Mesothelial cell of epicardium (in vitro differentiated cells): ENCODE measurements around the gene STXBP6. TPM values are rescaled to one million over a fixed set of nuclear protein-coding genes. Genes with fewer than 3 reads are reported as not detected.

Source experiments
- DNase-seq, 2 experiments: peaks; one replicate each; pipeline ENCODE4 v3.0.0; 2021; ENCODE audit warnings: low spot score in 2 of 2; ENCODE audit not compliant: unreplicated experiment in 2 of 2
- H3K27ac Mint-ChIP-seq: 2 replicates; pipeline ENCODE4 v1.8.0; 2021; ENCODE audit warnings: mixed read lengths
- H3K27me3 Mint-ChIP-seq: 2 replicates; pipeline ENCODE4 v1.8.0; 2021; ENCODE audit warnings: low read depth, mixed read lengths
- H3K36me3 Mint-ChIP-seq: 2 replicates; pipeline ENCODE4 v1.8.0; 2021; ENCODE audit warnings: mixed read lengths
- H3K4me1 Mint-ChIP-seq: 2 replicates; pipeline ENCODE4 v1.8.0; 2021; ENCODE audit warnings: mixed read lengths
- H3K4me3 Mint-ChIP-seq: 2 replicates; pipeline ENCODE4 v1.8.0; 2021; ENCODE audit warnings: mild to moderate bottlenecking, moderate library complexity, mixed read lengths
- H3K9me3 Mint-ChIP-seq: 2 replicates; pipeline ENCODE4 v1.8.0; 2021; ENCODE audit warnings: mixed read lengths
- total RNA-seq: library from RNA; stranded (reverse); gene quantifications from 3 replicates; pipeline ENCODE4 v1.2.1, GENCODE V29; 2021
- TF ChIP-seq, protein P1 (sequence below): fragments of 200-600 bp; sonication (generic); IDR thresholded peaks from one replicate; pipeline ENCODE4 v1.5.0; 2021; ENCODE audit warnings: antibody characterized with exemption; ENCODE audit not compliant: unreplicated experiment

The STXBP6 gene
- total RNA-seq, 1 donor from 2014 or later, result 16.6 TPM

DNA sequence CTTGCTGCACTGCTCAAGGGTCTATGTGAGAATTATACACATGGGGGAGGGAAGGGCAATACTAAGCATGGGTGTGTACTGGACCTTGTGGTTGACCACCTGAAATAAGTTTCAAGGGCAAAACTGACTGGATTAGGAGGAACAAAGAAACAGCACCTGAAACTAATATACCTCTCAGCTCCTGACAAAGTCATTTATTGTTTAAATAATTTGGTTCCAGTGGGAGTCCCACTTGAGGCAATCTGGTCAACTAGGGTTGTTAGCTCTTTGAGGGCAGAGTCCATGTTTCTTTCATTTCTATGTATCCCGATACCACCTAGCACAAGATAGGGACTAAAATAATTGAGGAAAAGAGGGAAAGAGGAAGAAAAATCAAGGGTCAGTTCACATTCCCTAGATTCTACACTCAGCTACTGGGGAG, 45.5 kb downstream of the STXBP6 start:
- TF ChIP-seq, protein P1, sequence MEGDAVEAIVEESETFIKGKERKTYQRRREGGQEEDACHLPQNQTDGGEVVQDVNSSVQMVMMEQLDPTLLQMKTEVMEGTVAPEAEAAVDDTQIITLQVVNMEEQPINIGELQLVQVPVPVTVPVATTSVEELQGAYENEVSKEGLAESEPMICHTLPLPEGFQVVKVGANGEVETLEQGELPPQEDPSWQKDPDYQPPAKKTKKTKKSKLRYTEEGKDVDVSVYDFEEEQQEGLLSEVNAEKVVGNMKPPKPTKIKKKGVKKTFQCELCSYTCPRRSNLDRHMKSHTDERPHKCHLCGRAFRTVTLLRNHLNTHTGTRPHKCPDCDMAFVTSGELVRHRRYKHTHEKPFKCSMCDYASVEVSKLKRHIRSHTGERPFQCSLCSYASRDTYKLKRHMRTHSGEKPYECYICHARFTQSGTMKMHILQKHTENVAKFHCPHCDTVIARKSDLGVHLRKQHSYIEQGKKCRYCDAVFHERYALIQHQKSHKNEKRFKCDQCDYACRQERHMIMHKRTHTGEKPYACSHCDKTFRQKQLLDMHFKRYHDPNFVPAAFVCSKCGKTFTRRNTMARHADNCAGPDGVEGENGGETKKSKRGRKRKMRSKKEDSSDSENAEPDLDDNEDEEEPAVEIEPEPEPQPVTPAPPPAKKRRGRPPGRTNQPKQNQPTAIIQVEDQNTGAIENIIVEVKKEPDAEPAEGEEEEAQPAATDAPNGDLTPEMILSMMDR, result no peak
- Mint-ChIP-seq H3K4me3 (no peak overlapping the region), H3K27ac (no peak overlapping the region), H3K27me3 (no peaks in the 10 kb centered on the region), H3K4me1 (peaks cover 48% of the 10 kb centered on the region), H3K36me3 (peaks cover under 1% of the 10 kb centered on the region), H3K9me3 (peaks cover 4% of the 10 kb centered on the region)
- DNase-seq, result no peak

DNA sequence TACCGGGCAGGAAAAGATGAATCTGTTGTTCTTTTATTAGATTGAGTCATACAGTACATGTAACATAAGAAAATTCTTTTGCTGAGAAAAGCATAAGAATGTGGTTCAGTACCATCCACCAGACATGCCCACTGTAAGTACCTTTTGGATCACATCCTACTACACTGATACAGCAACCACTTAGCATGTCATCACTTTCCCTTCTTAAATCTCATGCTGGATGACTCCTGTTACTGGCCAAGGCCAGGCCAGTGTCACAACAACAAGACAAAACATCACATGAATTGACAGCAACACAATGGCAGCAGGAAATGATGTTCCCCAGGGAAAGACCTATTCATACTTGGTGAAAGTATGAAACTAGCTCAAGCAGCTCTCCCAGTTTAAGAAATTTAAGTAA, 46.4 kb downstream of the STXBP6 start:
- Mint-ChIP-seq H3K4me3 (no peak overlapping the region), H3K27ac (peak overlapping the region; percentile 14), H3K36me3 (peaks cover 5% of the 10 kb centered on the region), H3K27me3 (no peaks in the 10 kb centered on the region), H3K4me1 (peaks cover 40% of the 10 kb centered on the region), H3K9me3 (peaks cover 10% of the 10 kb centered on the region)
- DNase-seq, result no peak
- TF ChIP-seq, protein P1, result no peak

DNA sequence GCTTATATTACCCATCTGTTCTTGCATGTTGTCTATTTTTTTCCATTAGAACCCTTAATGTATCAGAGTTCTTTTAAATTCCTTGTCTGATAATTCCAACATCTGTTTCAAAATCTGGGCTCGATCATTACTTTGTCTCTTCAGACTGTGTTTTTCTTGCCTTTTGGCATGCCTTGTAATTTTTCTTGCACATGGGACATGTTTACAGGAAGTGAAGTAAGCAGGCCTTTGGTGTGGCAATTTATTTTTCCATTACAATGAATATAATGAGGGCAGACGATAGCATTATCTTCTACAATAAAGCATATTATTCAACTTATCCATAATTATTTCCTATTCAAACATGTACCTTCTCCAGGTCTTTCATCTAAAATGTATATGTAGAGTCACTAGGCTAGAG, 48.3 kb downstream of the STXBP6 start:
- Mint-ChIP-seq H3K27me3 (no peaks in the 10 kb centered on the region), H3K9me3 (peaks cover 10% of the 10 kb centered on the region), H3K4me1 (peaks cover 23% of the 10 kb centered on the region), H3K4me3 (no peak overlapping the region), H3K36me3 (peaks cover 5% of the 10 kb centered on the region), H3K27ac (peak overlapping the region; percentile 70)
- TF ChIP-seq, protein P1, result no peak
- DNase-seq, result no peak

DNA sequence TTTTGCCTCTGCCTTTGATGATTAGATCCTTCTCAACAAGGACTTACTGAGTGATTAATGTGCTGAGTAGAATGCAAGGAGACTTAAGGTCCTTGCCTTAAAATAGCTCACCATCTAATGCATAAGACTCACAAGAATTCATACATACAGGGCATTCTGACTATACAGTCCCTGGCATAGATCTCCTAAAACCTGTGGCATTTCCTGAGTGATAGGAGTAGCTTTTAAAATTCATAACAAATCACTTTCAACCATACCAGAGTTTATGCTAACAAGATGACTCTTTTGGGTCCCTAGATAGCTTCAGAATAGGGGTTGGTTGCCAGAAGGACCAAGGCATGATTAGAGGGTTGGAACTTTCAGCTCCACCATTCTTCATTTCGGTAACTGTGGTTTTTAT, 48.8 kb downstream of the STXBP6 start:
- Mint-ChIP-seq H3K4me1 (peaks cover 19% of the 10 kb centered on the region), H3K9me3 (peaks cover 10% of the 10 kb centered on the region), H3K36me3 (peaks cover 5% of the 10 kb centered on the region), H3K27ac (peak overlapping the region; percentile 70), H3K27me3 (no peaks in the 10 kb centered on the region), H3K4me3 (no peak overlapping the region)
- DNase-seq, result no peak
- TF ChIP-seq, protein P1, result no peak

DNA sequence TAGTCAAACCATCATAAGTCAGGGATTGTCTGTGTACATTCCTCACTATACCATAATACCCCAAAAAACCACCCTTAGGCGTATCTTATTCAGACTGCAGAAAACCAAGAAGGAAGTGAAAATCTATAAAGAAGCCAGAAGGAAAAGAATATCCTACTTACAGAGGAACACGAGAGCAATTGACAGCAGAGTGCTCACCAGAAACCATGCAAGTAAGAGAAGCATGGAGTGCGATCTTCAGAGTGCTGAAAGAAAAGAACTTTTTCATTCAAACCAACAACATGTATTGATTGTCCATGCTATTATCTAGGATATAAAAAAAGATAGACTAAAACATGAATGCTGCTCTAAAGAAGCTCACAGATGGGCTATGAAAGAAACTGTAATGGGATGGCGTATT, 50.8 kb downstream of the STXBP6 start:
- peaks cover 5% of the 10 kb centered on the region for H3K36me3 Mint-ChIP-seq
- no peak for DNase-seq
- peaks cover 10% of the 10 kb centered on the region for H3K9me3 Mint-ChIP-seq
- TF ChIP-seq, protein P1, result no peak
- no peak overlapping the region for H3K4me3 Mint-ChIP-seq
- H3K4me1 Mint-ChIP-seq, result peaks cover 19% of the 10 kb centered on the region
- no peaks in the 10 kb centered on the region for H3K27me3 Mint-ChIP-seq
- H3K27ac Mint-ChIP-seq, result no peak overlapping the region
